HG03432 (cell line): ENCODE measurements around the gene EN1.

Source experiments
- ATAC-seq: cut with Tn5 transposase; IDR thresholded peaks from one replicate; pipeline ENCODE4 v1.9.1; 2021; ENCODE audit warnings: mild to moderate bottlenecking, moderate library complexity; ENCODE audit not compliant: unreplicated experiment

EN1 gene

DNA sequence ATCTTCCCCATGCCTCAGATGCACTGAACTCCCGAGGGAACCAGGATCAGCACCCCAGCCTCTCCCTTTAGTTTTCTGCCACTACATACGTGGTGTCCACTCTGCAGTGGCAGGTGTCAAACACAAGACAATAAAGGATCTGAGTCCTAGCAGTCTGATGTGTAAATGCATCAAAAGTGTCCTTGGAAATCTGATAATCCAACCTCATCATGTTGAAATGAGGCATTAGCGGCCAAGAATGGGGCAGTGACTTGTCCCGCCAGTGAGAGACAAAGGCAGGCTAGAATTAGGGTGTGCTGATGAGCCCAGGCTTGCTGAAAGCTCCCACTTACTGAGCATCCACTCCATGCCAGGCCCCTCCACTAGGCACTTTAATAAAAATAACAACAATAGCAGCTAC lies 52.9 kb downstream of the EN1 start:
- ATAC-seq, result no peak
